GM21367 (cell line): ENCODE data around the gene MORN2.
A peak's percentile ranks its signal among the peaks of the same experiment; 100 is the strongest.

ENCODE experiments used
- ATAC-seq: cut with Tn5 transposase; IDR thresholded peaks from one replicate; pipeline ENCODE4 v1.9.1; 2021; ENCODE audit not compliant: unreplicated experiment

The MORN2 gene

DNA sequence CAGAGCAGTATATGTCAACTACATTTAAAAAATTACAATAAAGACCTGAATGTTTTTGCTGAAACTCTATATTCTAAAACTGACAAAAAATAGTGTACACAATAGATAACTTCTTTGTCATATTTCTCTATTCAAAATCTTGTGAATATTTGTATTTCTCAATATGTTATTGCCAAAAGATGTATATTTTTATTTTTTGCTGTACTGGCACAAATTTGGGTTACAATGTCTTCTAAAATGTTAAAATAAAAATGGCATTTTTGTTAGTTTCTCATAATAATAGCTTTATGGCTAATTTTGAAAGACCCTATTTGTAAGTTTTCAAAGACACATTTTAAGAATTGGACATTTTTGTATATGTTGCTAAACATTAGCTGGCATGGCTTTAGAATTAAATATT, 13.3 kb downstream of the MORN2 start:
- ATAC-seq = no peak

DNA sequence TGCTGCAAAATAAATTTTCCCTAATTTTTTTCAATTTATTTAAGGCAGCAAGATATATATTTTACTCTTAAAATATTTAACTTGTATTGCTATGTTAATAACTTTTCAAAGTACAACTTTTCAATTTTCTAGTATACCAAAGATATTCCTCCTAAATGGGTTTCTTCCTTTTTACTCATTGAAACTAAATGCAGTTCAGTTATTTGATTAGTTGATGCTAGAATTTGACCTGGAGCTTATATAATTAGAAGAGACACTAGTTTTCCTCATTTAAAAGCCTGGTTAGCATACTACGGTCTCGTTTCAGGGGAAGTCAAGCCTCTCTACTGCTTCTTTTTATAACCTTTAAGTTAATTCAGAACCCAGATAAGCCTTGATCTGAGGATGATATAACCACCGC, 13.8 kb downstream of the MORN2 start, which contains the start of gene ARHGEF33:
Gene ARHGEF33 (plus strand): TSS at position 301 of the 400 bp plus-strand sequence. CDS start 29,573 bp downstream, outside the sequence.
- ATAC-seq = no peak

DNA sequence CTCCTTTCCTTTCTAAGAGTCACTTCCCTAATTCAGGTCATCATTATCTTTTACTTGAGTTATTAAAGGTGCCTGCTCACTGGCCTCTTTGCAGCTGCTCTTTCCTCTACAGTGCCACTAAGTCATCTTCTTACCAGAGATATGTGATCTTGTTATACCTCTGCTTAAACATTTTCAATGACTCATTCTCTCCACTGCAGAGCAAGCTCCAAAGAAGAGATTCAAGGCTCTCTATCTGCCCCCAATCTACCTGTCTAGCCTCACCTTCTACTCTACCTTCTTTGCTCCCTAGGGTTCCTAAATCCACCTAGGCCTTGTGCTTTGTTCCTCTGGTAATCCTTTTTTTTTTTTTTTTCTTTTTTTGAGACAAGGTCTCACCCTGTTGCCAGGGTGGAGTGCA, 17.0 kb downstream of the MORN2 start:
- no peak for ATAC-seq

DNA sequence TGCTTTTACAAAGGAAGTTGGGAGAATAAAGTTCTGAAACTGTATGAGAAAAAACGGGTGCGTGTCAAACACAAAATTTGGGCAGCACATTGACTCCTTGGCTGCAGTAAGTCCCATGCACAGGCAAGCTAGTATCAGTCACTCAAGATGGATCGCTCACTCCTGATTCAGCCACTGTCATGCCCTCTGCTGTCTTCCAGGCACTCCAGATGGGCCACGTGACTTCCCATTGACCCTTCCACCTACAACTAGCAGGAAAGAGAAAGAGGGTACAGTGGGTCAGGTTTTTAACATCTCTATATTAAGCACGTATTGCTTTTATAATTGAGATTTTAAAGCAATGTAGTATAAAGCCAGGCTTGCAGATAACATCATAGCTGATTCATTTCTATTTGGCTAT, 22.5 kb downstream of the MORN2 start:
- no peak for ATAC-seq

DNA sequence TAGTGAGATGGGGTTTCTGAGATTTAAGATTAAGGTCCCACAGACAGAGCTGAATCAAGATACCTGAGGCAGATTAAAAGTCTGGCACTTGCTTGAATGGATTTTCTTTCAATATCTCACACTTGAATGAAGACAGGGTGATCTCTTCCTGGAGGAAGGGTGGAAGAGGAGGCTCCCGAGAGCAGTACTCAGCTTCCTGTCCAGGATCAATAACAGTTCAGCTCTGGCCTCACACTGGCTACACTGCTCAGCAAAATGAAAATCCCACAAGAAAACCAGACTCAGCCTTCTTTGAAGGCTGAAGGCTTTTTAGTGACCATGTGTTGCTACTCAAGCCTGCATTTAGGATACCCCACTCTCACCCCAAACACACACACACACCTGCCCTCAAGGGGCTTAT, 24.9 kb downstream of the MORN2 start:
- ATAC-seq = no peak

DNA sequence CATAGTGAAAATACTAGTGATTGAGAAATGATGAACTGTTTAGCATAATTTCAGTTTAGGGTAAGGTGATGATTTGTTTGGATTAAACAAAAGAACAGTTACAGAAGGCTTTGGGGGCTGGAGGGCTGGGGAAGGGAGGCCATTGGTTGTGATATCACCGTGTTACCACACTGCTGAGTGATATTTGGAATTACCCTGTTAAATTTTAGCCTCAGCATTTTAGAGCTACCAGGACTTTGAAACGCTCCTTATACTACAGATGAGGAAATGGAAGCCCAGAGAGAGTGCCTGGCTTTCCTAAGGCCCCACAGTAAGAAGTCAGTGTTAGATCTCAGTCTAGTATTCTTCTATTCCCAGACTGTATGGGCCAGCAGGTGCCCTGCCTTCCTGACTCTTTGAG, 29.5 kb downstream of the MORN2 start:
- ATAC-seq = no peak

DNA sequence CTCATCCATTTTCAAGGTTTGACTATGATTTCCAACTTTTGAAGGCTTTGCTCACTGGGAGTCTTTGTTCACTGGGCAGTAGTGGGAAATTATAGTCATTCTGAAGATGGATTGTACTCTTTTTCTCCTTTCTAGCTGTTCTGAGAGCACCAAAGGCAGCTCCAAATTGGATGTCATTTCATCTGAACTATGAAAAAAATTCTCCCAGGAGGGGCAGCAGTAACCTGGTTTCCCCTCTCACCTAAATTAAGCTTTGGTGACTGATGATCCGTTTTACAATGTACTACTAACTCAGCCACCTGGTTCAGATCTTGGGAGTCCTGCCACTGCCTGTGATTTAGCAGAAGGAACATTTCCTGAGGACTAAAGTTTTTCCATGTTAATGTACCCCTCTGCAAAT, 31.5 kb downstream of the MORN2 start:
- ATAC-seq = no peak

DNA sequence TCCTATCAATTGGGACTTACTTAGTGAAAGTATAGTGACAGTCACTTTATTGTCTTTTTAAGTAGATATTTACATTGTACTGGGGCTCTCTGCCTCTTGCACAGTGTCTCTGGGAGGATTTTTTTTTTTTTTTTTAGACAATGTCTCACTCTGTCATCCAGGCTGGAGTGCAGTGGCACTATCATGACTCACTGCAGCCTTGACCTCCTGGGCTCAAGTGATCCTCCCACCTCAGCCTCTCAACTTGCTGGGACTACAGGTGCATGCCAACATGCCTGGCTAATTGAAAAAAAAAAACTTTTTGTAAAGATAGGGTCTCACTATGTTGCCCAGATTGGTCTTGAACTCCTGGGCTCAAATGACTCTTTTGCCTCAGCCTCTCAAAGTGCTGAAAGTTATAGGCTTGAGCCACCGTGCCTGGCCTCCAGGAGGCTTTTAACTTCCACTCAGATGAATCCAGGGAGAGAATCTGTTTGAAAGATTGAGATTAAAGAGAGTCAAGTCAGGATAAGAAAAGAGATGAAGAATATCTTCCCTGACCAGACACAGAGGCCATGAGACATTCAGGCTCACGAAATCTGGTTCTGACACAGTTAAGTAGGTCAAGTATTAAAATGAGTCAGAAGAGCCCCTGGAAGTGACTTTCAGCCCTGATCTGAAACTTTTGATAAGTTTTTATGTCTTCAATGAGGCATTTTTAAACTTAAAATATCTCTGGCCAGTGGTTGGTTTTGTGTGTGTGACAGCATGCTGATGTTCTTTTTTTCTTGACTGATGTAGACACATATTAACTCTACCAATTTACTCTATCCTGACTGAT, 32.2 kb downstream of the MORN2 start:
- ATAC-seq = peak; percentile 88

DNA sequence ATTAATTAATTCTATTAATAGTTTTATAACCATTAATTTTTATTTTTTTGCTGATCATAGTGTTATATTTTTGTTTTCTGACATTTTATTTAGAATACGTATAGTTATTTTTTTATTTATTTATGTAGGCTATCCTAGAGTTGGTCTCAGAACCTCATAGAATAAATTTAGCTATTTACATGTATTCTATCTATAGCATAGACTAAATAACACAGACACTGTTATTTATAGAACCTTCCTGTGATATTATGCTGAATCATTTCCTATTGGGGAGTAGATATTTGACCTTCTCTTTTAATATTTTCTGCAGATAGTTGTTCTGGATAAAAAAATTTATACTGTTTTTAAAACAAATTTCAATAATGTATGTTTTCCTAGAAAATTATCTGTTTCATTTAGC, 34.1 kb downstream of the MORN2 start:
- no peak for ATAC-seq

DNA sequence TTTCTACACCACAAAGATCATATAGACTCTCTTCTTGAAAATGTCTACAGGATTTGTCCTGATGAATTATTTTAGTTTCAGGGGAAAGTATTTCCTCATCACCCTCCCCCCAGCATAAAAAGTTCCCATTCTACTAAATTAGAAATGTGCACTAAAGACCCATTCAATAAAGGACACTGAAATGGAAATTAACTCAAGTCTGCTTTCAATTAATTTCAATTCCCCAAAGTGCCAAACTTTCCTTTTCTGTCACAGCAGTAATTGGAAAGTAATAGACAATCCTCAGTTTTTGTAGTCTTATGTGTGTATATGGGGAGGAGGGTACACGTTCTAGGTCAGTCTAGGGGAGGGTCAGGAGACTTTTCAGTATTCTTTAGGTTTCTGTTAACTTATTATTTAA, 35.4 kb downstream of the MORN2 start:
- ATAC-seq = no peak

DNA sequence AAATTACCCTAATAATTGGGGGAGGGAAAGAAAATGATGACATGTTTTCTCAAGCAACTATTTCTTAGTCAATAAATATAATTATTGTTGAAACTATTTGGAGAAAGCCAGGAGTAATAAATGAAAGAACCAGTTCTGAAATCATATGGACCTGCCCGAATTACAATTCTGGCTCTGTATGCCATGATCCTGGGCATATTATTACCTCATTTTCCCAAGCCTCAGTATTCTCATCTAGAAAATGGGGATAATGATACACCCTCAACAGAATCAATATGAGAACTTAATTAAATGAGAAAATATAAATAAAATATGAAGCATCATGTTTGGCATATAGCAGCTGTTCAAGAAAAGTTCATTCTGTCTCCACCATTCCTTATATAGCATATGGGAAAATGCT, 36.8 kb downstream of the MORN2 start:
- ATAC-seq = no peak

DNA sequence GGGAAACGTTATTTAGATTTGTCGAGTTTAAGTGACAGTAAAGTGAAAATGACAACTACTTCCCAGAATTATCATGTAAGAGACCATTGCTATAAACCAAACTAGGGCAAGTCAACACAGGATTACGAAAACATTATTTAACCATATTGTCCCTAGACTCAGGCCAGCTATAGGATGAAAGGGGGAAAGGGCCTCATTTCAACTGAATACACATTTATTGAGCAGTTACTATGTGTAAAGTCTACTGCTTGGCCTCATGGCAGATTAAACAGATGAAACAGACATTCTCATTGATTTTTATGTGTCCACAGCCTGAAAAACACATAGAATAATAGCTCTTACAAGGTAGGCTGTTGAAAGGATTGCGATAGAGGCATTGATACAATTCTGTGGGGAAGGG, 46.6 kb downstream of the MORN2 start:
- ATAC-seq = no peak

DNA sequence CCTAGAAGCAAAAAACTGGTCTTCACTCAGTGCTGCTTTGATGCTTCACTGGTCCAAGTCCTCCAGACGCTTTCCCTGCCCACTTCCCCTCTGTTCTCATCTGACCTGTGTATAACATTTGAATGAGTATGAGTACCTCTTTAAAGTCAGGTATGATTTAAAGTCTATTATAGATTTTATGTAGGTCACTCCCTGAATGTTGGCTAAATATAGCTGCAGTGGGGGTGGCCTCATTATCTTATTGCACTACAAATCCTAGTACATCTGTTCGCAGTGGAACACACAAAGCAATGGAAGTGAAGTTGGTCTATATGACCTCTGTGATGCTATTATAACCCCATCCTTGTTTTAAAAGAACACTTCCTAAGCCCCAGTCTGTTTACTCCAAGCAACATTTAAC, 47.1 kb downstream of the MORN2 start:
- ATAC-seq = no peak

DNA sequence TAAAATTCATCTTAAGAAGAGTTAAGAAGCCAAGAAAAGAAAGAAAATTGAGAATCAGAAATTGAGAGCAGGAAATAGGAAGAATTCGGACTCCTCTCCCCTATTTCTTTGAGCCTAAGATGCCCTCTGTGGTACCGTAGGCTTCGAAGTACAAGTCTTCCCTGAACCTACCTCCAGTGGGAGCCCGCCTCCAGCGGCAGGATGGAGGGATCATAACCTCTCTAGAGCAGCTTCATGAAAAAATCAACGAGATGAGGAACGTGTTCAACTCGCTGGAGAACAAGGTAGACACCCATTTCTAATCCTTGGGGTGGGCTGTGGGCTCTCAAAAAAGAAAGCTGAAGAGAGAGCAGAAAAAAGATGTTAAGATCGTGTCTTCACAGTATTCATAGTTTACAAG, 50.2 kb downstream of the MORN2 start:
- ATAC-seq = no peak

DNA sequence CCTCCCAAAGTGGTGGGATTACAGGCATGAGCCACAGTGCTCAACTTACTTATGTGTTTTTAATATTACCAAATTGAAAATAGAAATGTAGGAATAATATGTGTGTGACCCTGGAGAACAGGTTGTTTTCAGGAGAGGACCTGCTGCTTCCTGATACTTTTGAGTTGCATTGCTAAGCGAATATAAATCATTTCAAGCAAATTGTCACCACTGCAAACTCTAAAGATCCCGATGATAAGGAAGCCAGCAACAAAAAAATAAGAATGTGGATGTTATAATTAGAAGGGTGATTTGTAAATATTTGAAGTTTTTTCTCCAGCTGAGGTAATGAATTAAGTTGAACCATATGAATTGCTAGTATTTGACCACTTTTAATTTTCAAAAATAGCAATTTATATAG, 54.8 kb downstream of the MORN2 start:
- ATAC-seq = no peak
